ENCODE measurements around the gene GNG7. TPM values are rescaled to one million over a fixed set of nuclear protein-coding genes. Genes with fewer than 3 reads are reported as not detected.

GNG7 gene
- total and polyA plus RNA-seq, 2 donors (not counting 3 experiments of a cell fraction or from before 2014, with no cell fraction given): 0.29 to 0.84 TPM

- peak overlapping the region; percentile 88 for H3K27ac ChIP-seq (ENCODE audit: insufficient read depth, low read depth, low read length)
- peaks cover 22% of the 10 kb centered on the region for H3K4me1 ChIP-seq (ENCODE audit: control insufficient read depth, extremely low read depth, insufficient read depth, low read length)
- intact Hi-C loops (cut with micrococcal nuclease) (loop anchor here (1.0 kb wide), 3 partner anchors 35 to 85 kb away; no protein-coding TSS in a partner anchor), dilution Hi-C loops (cut with MboI; ENCODE audit: extremely low pct_ligation_motif_present, low sequenced_read_pairs) (no loop called here)
- H3K9ac ChIP-seq (replicated peaks; ENCODE audit: extremely low read depth, insufficient read depth, low read length): peak overlapping the region; percentile 92
- H4K20me1 ChIP-seq (replicated peaks; ENCODE audit: control insufficient read depth, extremely low read depth, insufficient read depth, low read length): no peaks in the 10 kb centered on the region
- H3K9me1 ChIP-seq (replicated peaks; ENCODE audit: control insufficient read depth, extremely low read depth, insufficient read depth, low read length): no peaks in the 10 kb centered on the region
- no peaks in the 10 kb centered on the region for H3K27me3 ChIP-seq (ENCODE audit: control insufficient read depth in 2 of 2, insufficient read depth in 2 of 2, low read length in 2 of 2)
- H3K4me3 ChIP-seq (replicated peaks in 1 of 3; ENCODE audit: insufficient read depth in 1 of 3, low read depth in 1 of 3, low read length in 3 of 3): peak overlapping the region; percentile 41 to 60 (median 50)
- BruUV-seq (replicated peaks): no TSS peak
- no peaks in the 10 kb centered on the region for H3K79me2 ChIP-seq (ENCODE audit: control insufficient read depth, insufficient read depth, low read length)
- DNase-seq (ENCODE audit: low read depth, low spot score) (peak; percentile 57), FAIRE-seq (peak; percentile 66)
- ChIA-PET CTCF (interaction anchor here (0.7 to 1.3 kb wide), 3 partner anchors 9 to 119 kb away, joined by 3 to 5 read pairs (median 3); no protein-coding TSS in a partner anchor), POLR2A (interaction anchor here (0.8 to 1.4 kb wide), 2 partner anchors 17 to 18 kb away, joined by 3 to 18 read pairs; partner anchors contain the start of gene GADD45B)
- peak overlapping the region; percentile 84 for H3K4me2 ChIP-seq (ENCODE audit: insufficient read depth, low read length)
- H3K9me3 ChIP-seq (replicated peaks; ENCODE audit: control insufficient read depth, insufficient read depth, low read length): no peaks in the 10 kb centered on the region
- TF ChIP-seq EZH2 (IDR thresholded peaks at IDR 0.05; ENCODE audit: borderline replicate concordance, low read depth, low read length, severe bottlenecking) (no peak), POLR2AphosphoS5 (IDR thresholded peaks at IDR 0.05; ENCODE audit: insufficient read depth, low read depth, low read length) (no peak), GATA2 (IDR thresholded peaks at IDR 0.05; ENCODE audit: insufficient read depth, insufficient read length, low read depth, low read length) (no peak), JUN (IDR thresholded peaks at IDR 0.05; ENCODE audit: borderline replicate concordance, insufficient read depth, insufficient read length, low read depth) (no peak), MAX (IDR thresholded peaks at IDR 0.05; ENCODE audit: insufficient read depth, insufficient read length) (no peak), CTCF (IDR thresholded peaks at IDR 0.05; ENCODE audit: extremely low read depth in 1 of 2, insufficient read depth in 1 of 2, low read depth in 1 of 2, low read length in 2 of 2) (no peak), FOS (IDR thresholded peaks at IDR 0.05; ENCODE audit: borderline replicate concordance, insufficient read depth, low read length) (no peak), MYC (IDR thresholded peaks at IDR 0.05; ENCODE audit: low read depth, low read length) (no peak), POLR2A (IDR thresholded peaks at IDR 0.05; ENCODE audit: low read depth, low read length) (no peak)
- peak overlapping the region; percentile 64 for H2AFZ ChIP-seq (ENCODE audit: low read depth, low read length)
- no peaks in the 10 kb centered on the region for H3K36me3 ChIP-seq (ENCODE audit: control insufficient read depth in 2 of 2, extremely low read depth in 1 of 2, insufficient read depth in 2 of 2, low read length in 2 of 2)
Measured at GRCh38 chr19:2494447-2495129, 207.9 kb downstream of the GNG7 start.

All from endothelial cell of umbilical vein (primary cell).